ENCODE measurements around the gene STARD3.

- no peak for TF ChIP-seq CEBPB (tag; IDR thresholded peaks at IDR 0.05)
- TF ChIP-seq NBN (IDR thresholded peaks at IDR 0.05; ENCODE audit: low read depth): no peak
- TF ChIP-seq NR3C1 (CRISPR knock-in tag; IDR thresholded peaks at IDR 0.05): no peak
- no peak for TF ChIP-seq SRF (CRISPR knock-in tag; IDR thresholded peaks at IDR 0.05)
- no peak for TF ChIP-seq HDGF (IDR thresholded peaks at IDR 0.05)
- no peak for TF ChIP-seq MLX (CRISPR knock-in tag; conservative IDR thresholded peaks at IDR 0.05)
- no peak for TF ChIP-seq POLR2AphosphoS5 (IDR thresholded peaks at IDR 0.05; ENCODE audit: control insufficient read depth, insufficient read depth, low read depth, low read length)
- TF ChIP-seq ELF2 (CRISPR knock-in tag; IDR thresholded peaks at IDR 0.05): no peak
- no peak for TF ChIP-seq ASH1L (IDR thresholded peaks at IDR 0.05; ENCODE audit: borderline replicate concordance, low read depth, partially characterized antibody)
- TF ChIP-seq GABPA (tag; conservative IDR thresholded peaks at IDR 0.05; ENCODE audit: low read depth): no peak
- TF ChIP-seq RAD21 (CRISPR knock-in tag; conservative IDR thresholded peaks at IDR 0.05 in 1 of 2, IDR thresholded peaks at IDR 0.05 in 1 of 2): no peak
Measured at GRCh38 chr17:39612935-39613464, 23.9 kb upstream of the STARD3 start.
